WTC11 (cell line): ENCODE data around the gene CPVL. TPM values are rescaled to one million over a fixed set of nuclear protein-coding genes. Genes with fewer than 3 reads are reported as not detected.

ENCODE experiments used
- ATAC-seq: fragments of 200-7000 bp; cut with Tn5 transposase; 2 replicates; pipeline ENCODE4 v1.10.0; 2021; ENCODE audit warnings: mild to moderate bottlenecking, moderate library complexity
- CTCF ChIA-PET: fragments of 300-600 bp; sonication (Branson Sonifier 250); formaldehyde crosslinking; loops from one replicate; lab custom pipeline; 2021; ENCODE audit warnings: antibody characterized with exemption; lab: Charles Lee
- POLR2A ChIA-PET: fragments of 350-600 bp; sonication (Branson Sonifier 250); formaldehyde crosslinking; loops from one replicate; lab custom pipeline; 2021; ENCODE audit warnings: antibody characterized with exemption; lab: Charles Lee
- DNase-seq: peaks from one replicate; pipeline ENCODE4 v3.0.0; 2021; ENCODE audit warnings: low spot score
- H3K27ac Mint-ChIP-seq: 2 replicates; pipeline ENCODE4 v1.8.0; 2021; ENCODE audit warnings: mixed read lengths
- H3K27me3 Mint-ChIP-seq: 2 replicates; pipeline ENCODE4 v1.8.0; 2021; ENCODE audit warnings: low read depth, mild to moderate bottlenecking, moderate library complexity, mixed read lengths
- H3K36me3 Mint-ChIP-seq: 2 replicates; pipeline ENCODE4 v1.8.0; 2021; ENCODE audit warnings: mixed read lengths
- H3K4me1 Mint-ChIP-seq: 2 replicates; pipeline ENCODE4 v1.8.0; 2022; ENCODE audit warnings: mixed read lengths
- H3K4me3 Mint-ChIP-seq: 2 replicates; pipeline ENCODE4 v1.8.0; 2021; ENCODE audit warnings: mild to moderate bottlenecking, moderate library complexity, mixed read lengths
- H3K9me3 Mint-ChIP-seq: 2 replicates; pipeline ENCODE4 v1.8.0; 2021; ENCODE audit warnings: mixed read lengths
- FOXP1 ChIP-seq: sonication (generic); formaldehyde crosslinking; IDR thresholded peaks from 2 replicates; pipeline ENCODE4 v1.8.0; 2022; ENCODE audit warnings: missing genetic modification reagents, mild to moderate bottlenecking, moderate library complexity, borderline replicate concordance
- HMGA2 ChIP-seq: fragments of 250-450 bp; sonication (Bioruptor Pico); IDR thresholded peaks from 2 replicates; pipeline ENCODE4 v1.4.0; 2021; ENCODE audit warnings: mild to moderate bottlenecking, moderate library complexity
- JAZF1 ChIP-seq: fragments of 250-450 bp; sonication (Bioruptor Pico); IDR thresholded peaks from 2 replicates; pipeline ENCODE4 v1.9.0; 2021; ENCODE audit warnings: moderate library complexity, mild to moderate bottlenecking, inconsistent platforms
- MXD4 ChIP-seq: fragments of 250-450 bp; sonication (Bioruptor Pico); IDR thresholded peaks from 2 replicates; pipeline ENCODE4 v1.8.0; 2021; ENCODE audit warnings: mild to moderate bottlenecking, moderate library complexity, borderline replicate concordance
- MYBL2 ChIP-seq: sonication (generic); formaldehyde crosslinking; IDR thresholded peaks from 2 replicates; pipeline ENCODE4 v1.8.1; 2023; ENCODE audit warnings: mild to moderate bottlenecking, moderate library complexity, missing genetic modification reagents
- NFATC4 ChIP-seq: fragments of 250-450 bp; sonication (Bioruptor Pico); IDR thresholded peaks from 2 replicates; pipeline ENCODE4 v1.9.0; 2021; ENCODE audit warnings: mild to moderate bottlenecking
- NR3C1 ChIP-seq: sonication (generic); formaldehyde crosslinking; conservative IDR thresholded peaks from 2 replicates; pipeline ENCODE4 v1.8.1; 2023; ENCODE audit warnings: low read depth, mild to moderate bottlenecking, missing genetic modification reagents
- RORB ChIP-seq: fragments of 250-450 bp; sonication (Bioruptor Pico); IDR thresholded peaks from 2 replicates; pipeline ENCODE4 v1.9.0; 2021; ENCODE audit warnings: mild to moderate bottlenecking
- SP1 ChIP-seq: sonication (generic); formaldehyde crosslinking; conservative IDR thresholded peaks from 2 replicates; pipeline ENCODE4 v1.8.1; 2022; ENCODE audit warnings: missing genetic modification reagents
- ZBTB21 ChIP-seq: sonication (generic); formaldehyde crosslinking; IDR thresholded peaks from 2 replicates; pipeline ENCODE4 v1.8.1; 2023; ENCODE audit warnings: mild to moderate bottlenecking, missing genetic modification reagents, borderline replicate concordance
- ZNF121 ChIP-seq: sonication (generic); formaldehyde crosslinking; IDR thresholded peaks from 2 replicates; pipeline ENCODE4 v1.8.0; 2023; ENCODE audit warnings: missing genetic modification reagents
- ZNF263 ChIP-seq: sonication (generic); formaldehyde crosslinking; IDR thresholded peaks from 2 replicates; pipeline ENCODE4 v1.8.1; 2022; ENCODE audit warnings: low read depth, mild to moderate bottlenecking, moderate library complexity, missing genetic modification reagents
- total RNA-seq: library from RNA; stranded (reverse); gene quantifications from 3 replicates; pipeline ENCODE4 v1.2.3, GENCODE V29; 2021
- TF ChIP-seq, protein P1 (sequence below): sonication (generic); formaldehyde crosslinking; IDR thresholded peaks from 2 replicates; pipeline ENCODE4 v1.8.0; 2022; ENCODE audit warnings: mild to moderate bottlenecking, missing genetic modification reagents
- TF ChIP-seq, protein P2 (sequence below): sonication (generic); formaldehyde crosslinking; IDR thresholded peaks from 2 replicates; pipeline ENCODE4 v1.8.1; 2023; ENCODE audit warnings: mild to moderate bottlenecking, missing genetic modification reagents, borderline replicate concordance
- TF ChIP-seq, protein P3 (sequence below): sonication (generic); formaldehyde crosslinking; IDR thresholded peaks from 2 replicates; pipeline ENCODE4 v1.8.1; 2023; ENCODE audit warnings: mild to moderate bottlenecking, missing genetic modification reagents
- TF ChIP-seq, protein P4 (sequence below): sonication (generic); formaldehyde crosslinking; IDR thresholded peaks from 2 replicates; pipeline ENCODE4 v1.8.1; 2023; ENCODE audit warnings: mild to moderate bottlenecking, moderate library complexity, missing genetic modification reagents
- TF ChIP-seq, protein P5 (sequence below): sonication (generic); formaldehyde crosslinking; IDR thresholded peaks from 2 replicates; pipeline ENCODE4 v1.8.1; 2023; ENCODE audit warnings: mild to moderate bottlenecking, missing genetic modification reagents
- TF ChIP-seq, protein P6 (sequence below): sonication (generic); formaldehyde crosslinking; IDR thresholded peaks from 2 replicates; pipeline ENCODE4 v1.8.1; 2022; ENCODE audit warnings: low read depth, missing genetic modification reagents, borderline replicate concordance
- TF ChIP-seq, protein P7 (sequence below): sonication (generic); formaldehyde crosslinking; IDR thresholded peaks from 2 replicates; pipeline ENCODE4 v1.8.0; 2023; ENCODE audit warnings: mild to moderate bottlenecking, missing genetic modification reagents
- TF ChIP-seq, protein P8 (sequence below): sonication (generic); formaldehyde crosslinking; IDR thresholded peaks from 2 replicates; pipeline ENCODE4 v1.8.1; 2022; ENCODE audit warnings: mild to moderate bottlenecking, moderate library complexity, missing genetic modification reagents

Gene CPVL
- total RNA-seq, 1 experiment from 2014 or later, result 34.2 TPM

DNA sequence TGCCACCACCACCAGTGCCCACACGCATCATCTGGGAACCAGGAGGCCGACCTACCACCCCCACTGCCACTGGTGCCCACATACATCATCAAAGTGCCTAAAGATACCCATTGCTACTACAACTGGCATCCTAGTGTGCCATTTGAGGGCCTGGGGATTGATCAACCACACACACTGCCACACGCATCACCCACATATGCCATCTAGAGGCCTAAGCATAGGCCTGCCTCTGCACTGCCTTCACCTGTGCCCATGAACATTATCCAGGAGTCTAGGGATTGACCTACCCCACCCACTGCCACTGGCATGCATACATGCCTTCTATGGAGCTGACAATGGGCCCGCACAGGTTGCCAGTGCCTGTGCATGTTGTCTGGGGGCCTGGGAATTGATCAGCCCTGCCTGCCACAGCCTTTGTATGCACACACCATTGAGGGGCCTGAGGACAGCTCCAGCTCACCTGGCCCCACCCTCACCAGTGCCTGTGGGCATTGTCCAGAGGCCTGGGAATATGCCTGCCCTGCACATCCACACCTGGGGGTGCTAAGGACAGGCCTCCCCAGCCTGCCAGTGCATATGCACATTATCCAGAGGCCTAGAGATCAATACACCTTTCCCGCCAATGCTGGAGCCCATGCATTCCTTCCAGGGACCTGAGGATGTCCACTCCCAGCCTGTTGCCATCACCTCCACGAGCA, 123.9 kb downstream of the CPVL start:
- CTCF ChIA-PET, result no interaction called here
- Mint-ChIP-seq H3K4me1 (no peaks in the 10 kb centered on the region), H3K27ac (no peak overlapping the region), H3K27me3 (no peaks in the 10 kb centered on the region)
- no peak for ATAC-seq
- TF ChIP-seq, protein P1, sequence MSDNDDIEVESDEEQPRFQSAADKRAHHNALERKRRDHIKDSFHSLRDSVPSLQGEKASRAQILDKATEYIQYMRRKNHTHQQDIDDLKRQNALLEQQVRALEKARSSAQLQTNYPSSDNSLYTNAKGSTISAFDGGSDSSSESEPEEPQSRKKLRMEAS (CRISPR knock-in tag), result no peak
- TF ChIP-seq NFATC4 (no peak), FOXP1 (CRISPR knock-in tag) (no peak), HMGA2 (CRISPR knock-in tag) (no peak), ZNF263 (CRISPR knock-in tag) (no peak), ZBTB21 (CRISPR knock-in tag) (no peak), JAZF1 (CRISPR knock-in tag) (no peak), MXD4 (CRISPR knock-in tag) (no peak), SP1 (CRISPR knock-in tag) (no peak), ZNF121 (CRISPR knock-in tag) (no peak), RORB (no peak), NR3C1 (no peak), MYBL2 (CRISPR knock-in tag) (no peak)
- TF ChIP-seq, protein P2, sequence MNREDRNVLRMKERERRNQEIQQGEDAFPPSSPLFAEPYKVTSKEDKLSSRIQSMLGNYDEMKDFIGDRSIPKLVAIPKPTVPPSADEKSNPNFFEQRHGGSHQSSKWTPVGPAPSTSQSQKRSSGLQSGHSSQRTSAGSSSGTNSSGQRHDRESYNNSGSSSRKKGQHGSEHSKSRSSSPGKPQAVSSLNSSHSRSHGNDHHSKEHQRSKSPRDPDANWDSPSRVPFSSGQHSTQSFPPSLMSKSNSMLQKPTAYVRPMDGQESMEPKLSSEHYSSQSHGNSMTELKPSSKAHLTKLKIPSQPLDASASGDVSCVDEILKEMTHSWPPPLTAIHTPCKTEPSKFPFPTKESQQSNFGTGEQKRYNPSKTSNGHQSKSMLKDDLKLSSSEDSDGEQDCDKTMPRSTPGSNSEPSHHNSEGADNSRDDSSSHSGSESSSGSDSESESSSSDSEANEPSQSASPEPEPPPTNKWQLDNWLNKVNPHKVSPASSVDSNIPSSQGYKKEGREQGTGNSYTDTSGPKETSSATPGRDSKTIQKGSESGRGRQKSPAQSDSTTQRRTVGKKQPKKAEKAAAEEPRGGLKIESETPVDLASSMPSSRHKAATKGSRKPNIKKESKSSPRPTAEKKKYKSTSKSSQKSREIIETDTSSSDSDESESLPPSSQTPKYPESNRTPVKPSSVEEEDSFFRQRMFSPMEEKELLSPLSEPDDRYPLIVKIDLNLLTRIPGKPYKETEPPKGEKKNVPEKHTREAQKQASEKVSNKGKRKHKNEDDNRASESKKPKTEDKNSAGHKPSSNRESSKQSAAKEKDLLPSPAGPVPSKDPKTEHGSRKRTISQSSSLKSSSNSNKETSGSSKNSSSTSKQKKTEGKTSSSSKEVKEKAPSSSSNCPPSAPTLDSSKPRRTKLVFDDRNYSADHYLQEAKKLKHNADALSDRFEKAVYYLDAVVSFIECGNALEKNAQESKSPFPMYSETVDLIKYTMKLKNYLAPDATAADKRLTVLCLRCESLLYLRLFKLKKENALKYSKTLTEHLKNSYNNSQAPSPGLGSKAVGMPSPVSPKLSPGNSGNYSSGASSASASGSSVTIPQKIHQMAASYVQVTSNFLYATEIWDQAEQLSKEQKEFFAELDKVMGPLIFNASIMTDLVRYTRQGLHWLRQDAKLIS (CRISPR knock-in tag), result no peak
- TF ChIP-seq, protein P3, sequence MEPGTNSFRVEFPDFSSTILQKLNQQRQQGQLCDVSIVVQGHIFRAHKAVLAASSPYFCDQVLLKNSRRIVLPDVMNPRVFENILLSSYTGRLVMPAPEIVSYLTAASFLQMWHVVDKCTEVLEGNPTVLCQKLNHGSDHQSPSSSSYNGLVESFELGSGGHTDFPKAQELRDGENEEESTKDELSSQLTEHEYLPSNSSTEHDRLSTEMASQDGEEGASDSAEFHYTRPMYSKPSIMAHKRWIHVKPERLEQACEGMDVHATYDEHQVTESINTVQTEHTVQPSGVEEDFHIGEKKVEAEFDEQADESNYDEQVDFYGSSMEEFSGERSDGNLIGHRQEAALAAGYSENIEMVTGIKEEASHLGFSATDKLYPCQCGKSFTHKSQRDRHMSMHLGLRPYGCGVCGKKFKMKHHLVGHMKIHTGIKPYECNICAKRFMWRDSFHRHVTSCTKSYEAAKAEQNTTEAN (CRISPR knock-in tag), result no peak
- TF ChIP-seq, protein P4, sequence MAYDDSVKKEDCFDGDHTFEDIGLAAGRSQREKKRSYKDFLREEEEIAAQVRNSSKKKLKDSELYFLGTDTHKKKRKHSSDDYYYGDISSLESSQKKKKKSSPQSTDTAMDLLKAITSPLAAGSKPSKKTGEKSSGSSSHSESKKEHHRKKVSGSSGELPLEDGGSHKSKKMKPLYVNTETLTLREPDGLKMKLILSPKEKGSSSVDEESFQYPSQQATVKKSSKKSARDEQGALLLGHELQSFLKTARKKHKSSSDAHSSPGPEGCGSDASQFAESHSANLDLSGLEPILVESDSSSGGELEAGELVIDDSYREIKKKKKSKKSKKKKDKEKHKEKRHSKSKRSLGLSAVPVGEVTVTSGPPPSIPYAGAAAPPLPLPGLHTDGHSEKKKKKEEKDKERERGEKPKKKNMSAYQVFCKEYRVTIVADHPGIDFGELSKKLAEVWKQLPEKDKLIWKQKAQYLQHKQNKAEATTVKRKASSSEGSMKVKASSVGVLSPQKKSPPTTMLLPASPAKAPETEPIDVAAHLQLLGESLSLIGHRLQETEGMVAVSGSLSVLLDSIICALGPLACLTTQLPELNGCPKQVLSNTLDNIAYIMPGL (CRISPR knock-in tag), result no peak
- TF ChIP-seq, protein P5, sequence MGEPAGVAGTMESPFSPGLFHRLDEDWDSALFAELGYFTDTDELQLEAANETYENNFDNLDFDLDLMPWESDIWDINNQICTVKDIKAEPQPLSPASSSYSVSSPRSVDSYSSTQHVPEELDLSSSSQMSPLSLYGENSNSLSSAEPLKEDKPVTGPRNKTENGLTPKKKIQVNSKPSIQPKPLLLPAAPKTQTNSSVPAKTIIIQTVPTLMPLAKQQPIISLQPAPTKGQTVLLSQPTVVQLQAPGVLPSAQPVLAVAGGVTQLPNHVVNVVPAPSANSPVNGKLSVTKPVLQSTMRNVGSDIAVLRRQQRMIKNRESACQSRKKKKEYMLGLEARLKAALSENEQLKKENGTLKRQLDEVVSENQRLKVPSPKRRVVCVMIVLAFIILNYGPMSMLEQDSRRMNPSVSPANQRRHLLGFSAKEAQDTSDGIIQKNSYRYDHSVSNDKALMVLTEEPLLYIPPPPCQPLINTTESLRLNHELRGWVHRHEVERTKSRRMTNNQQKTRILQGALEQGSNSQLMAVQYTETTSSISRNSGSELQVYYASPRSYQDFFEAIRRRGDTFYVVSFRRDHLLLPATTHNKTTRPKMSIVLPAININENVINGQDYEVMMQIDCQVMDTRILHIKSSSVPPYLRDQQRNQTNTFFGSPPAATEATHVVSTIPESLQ, result no peak
- TF ChIP-seq, protein P6, sequence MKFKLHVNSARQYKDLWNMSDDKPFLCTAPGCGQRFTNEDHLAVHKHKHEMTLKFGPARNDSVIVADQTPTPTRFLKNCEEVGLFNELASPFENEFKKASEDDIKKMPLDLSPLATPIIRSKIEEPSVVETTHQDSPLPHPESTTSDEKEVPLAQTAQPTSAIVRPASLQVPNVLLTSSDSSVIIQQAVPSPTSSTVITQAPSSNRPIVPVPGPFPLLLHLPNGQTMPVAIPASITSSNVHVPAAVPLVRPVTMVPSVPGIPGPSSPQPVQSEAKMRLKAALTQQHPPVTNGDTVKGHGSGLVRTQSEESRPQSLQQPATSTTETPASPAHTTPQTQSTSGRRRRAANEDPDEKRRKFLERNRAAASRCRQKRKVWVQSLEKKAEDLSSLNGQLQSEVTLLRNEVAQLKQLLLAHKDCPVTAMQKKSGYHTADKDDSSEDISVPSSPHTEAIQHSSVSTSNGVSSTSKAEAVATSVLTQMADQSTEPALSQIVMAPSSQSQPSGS, result no peak
- TF ChIP-seq, protein P7, sequence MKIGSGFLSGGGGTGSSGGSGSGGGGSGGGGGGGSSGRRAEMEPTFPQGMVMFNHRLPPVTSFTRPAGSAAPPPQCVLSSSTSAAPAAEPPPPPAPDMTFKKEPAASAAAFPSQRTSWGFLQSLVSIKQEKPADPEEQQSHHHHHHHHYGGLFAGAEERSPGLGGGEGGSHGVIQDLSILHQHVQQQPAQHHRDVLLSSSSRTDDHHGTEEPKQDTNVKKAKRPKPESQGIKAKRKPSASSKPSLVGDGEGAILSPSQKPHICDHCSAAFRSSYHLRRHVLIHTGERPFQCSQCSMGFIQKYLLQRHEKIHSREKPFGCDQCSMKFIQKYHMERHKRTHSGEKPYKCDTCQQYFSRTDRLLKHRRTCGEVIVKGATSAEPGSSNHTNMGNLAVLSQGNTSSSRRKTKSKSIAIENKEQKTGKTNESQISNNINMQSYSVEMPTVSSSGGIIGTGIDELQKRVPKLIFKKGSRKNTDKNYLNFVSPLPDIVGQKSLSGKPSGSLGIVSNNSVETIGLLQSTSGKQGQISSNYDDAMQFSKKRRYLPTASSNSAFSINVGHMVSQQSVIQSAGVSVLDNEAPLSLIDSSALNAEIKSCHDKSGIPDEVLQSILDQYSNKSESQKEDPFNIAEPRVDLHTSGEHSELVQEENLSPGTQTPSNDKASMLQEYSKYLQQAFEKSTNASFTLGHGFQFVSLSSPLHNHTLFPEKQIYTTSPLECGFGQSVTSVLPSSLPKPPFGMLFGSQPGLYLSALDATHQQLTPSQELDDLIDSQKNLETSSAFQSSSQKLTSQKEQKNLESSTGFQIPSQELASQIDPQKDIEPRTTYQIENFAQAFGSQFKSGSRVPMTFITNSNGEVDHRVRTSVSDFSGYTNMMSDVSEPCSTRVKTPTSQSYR, result no peak
- TF ChIP-seq, protein P8, sequence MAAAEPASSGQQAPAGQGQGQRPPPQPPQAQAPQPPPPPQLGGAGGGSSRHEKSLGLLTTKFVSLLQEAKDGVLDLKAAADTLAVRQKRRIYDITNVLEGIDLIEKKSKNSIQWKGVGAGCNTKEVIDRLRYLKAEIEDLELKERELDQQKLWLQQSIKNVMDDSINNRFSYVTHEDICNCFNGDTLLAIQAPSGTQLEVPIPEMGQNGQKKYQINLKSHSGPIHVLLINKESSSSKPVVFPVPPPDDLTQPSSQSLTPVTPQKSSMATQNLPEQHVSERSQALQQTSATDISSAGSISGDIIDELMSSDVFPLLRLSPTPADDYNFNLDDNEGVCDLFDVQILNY (CRISPR knock-in tag), result no peak
- TF ChIP-seq, all 79 proteins: peak for 0
- DNase-seq, result no peak
- POLR2A ChIA-PET, result no interaction called here
- Mint-ChIP-seq H3K9me3 (peaks cover 37% of the 10 kb centered on the region), H3K36me3 (peaks cover 21% of the 10 kb centered on the region), H3K4me3 (no peak overlapping the region)
